ENCODE results near the gene CNTN4.

DNA sequence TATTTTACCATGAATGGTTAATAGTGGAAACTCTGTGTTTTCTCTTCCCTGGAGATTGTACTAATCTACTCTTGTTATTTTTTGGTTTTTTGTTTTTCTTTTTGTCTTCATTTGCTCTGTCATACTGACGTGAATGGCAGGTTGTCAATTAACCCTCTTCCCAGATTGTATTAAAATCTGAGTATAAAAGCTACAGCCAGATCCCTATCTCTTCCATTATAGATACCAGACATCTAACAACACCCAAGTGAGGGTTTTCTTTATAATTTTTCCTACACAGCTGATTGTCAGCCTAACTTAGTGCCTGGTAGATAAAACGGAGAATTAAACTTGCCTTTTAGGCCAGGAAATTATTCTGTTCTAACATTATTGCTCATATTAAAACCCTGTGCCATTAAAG, 848.9 kb downstream of the CNTN4 start:
- TF ChIP-seq YY1 (IDR thresholded peaks at IDR 0.05; ENCODE audit: insufficient read depth, insufficient read length) (no peak), SUZ12 (IDR thresholded peaks at IDR 0.05; ENCODE audit: extremely low read depth, insufficient read depth, insufficient read length) (no peak), ZNF274 (IDR thresholded peaks at IDR 0.05; ENCODE audit: low read depth, low read length) (no peak)
